K562 (cell line): Measurements from ENCODE around the gene LMO4. TPM values are rescaled to one million over a fixed set of nuclear protein-coding genes. Genes with fewer than 3 reads are reported as not detected.

Experiments used
- HNRNPUL1 ChIP-seq: fragments of 200-400 bp; formaldehyde crosslinking; IDR thresholded peaks from 2 replicates; pipeline ENCODE4 v1.6.1; 2017; ENCODE audit warnings: low read length
- MCM2 ChIP-seq: fragments of 450-650 bp; IDR thresholded peaks from 2 replicates; pipeline ENCODE4 v1.6.1; 2017; ENCODE audit warnings: low read depth, mild to moderate bottlenecking
- NEUROD1 ChIP-seq: fragments of 150-350 bp; IDR thresholded peaks from 2 replicates; pipeline ENCODE4 v1.6.1; 2014; ENCODE audit warnings: borderline replicate concordance, low read length, low read depth; ENCODE audit not compliant: partially characterized antibody
- NR2C2 ChIP-seq, 2 experiments: fragments of 200-800 bp in 1 of 2; sonication (Bioruptor generic) in 1 of 2; sonication (generic) in 1 of 2; formaldehyde crosslinking in 1 of 2; IDR thresholded peaks; 2 replicates each; pipeline versions ENCODE4 v1.6.1 to v1.8.0; 2016 to 2022; ENCODE audit warnings: mild to moderate bottlenecking in 1 of 2, missing compliant biosample characterization in 1 of 2, missing genetic modification characterization in 1 of 2, missing genetic modification reagents in 1 of 2
- SAP30 ChIP-seq: fragments of 200-600 bp; sonication (generic); IDR thresholded peaks from 2 replicates; pipeline ENCODE4 v1.6.1; 2012; ENCODE audit warnings: borderline replicate concordance, low read depth, mild to moderate bottlenecking, moderate library complexity, low read length, control low read depth, inconsistent platforms; ENCODE audit not compliant: insufficient read depth, poor library complexity, severe bottlenecking
- SMARCB1 ChIP-seq: IDR thresholded peaks from 2 replicates; pipeline ENCODE4 v1.6.1; 2011; ENCODE audit warnings: improper control_type of control experiment, low read depth; ENCODE audit not compliant: insufficient read length
- SPI1 ChIP-seq: IDR thresholded peaks from 2 replicates; pipeline ENCODE4 v1.6.1; 2011; ENCODE audit warnings: low read depth, low read length, control low read depth, borderline replicate concordance
- SREBF2 ChIP-seq: sonication (generic); formaldehyde crosslinking; IDR thresholded peaks from 2 replicates; pipeline ENCODE4 v1.4.0; 2020; ENCODE audit warnings: mild to moderate bottlenecking, missing genetic modification reagents
- TAF9B ChIP-seq: fragments of 450-650 bp; IDR thresholded peaks from 2 replicates; pipeline ENCODE4 v1.6.1; 2018; ENCODE audit warnings: mild to moderate bottlenecking; ENCODE audit not compliant: partially characterized antibody
- ZNF431 ChIP-seq: sonication (generic); formaldehyde crosslinking; IDR thresholded peaks from 2 replicates; pipeline ENCODE4 v1.8.0; 2022; ENCODE audit warnings: mild to moderate bottlenecking, missing genetic modification reagents
- polyA plus RNA-seq, 8 experiments: library from polyadenylated mRNA; depleted of rRNA in 4 of 8; stranded (reverse) in 5 of 8; unstranded in 3 of 8; fragments of >200 nt; fragmentation: Nextera tagmentation in 2 of 8; fragmentation: Illumina TruSeq in 1 of 8; extraction: Ambion mirVana in 2 of 8; extraction: Trizol in 1 of 8; gene quantifications; 2 replicates each; pipeline versions ENCODE4 v1.2.1 to v1.2.3, GENCODE V29; 2011 to 2014; ENCODE audit warnings: inconsistent platforms in 1 of 8, missing spikeins in 1 of 8
- total RNA-seq, 7 experiments: library from RNA; depleted of rRNA in 6 of 7; stranded (reverse); fragments of >200 nt in 6 of 7; fragmentation: Illumina TruSeq in 2 of 7; extraction: Trizol in 2 of 7; gene quantifications; 2 replicates each; pipeline versions ENCODE4 v1.2.1 to v1.2.3, GENCODE V29; 2011 to 2021; ENCODE audit warnings: low replicate concordance in 1 of 7
- TF ChIP-seq, protein P1 (sequence below): fragments of 450-650 bp; IDR thresholded peaks from 2 replicates; pipeline ENCODE4 v1.6.1; 2016; ENCODE audit warnings: low read depth
- TF ChIP-seq, protein P2 (sequence below): fragments of 150-350 bp; IDR thresholded peaks from 2 replicates; pipeline ENCODE4 v1.6.1; 2014; ENCODE audit warnings: low read depth, mild to moderate bottlenecking, low read length, borderline replicate concordance
- TF ChIP-seq, protein P3 (sequence below): fragments of 250-450 bp; sonication (Bioruptor Pico); IDR thresholded peaks from 2 replicates; pipeline ENCODE4 v1.4.0; 2020; ENCODE audit warnings: borderline replicate concordance

LMO4 gene
- total and polyA plus RNA-seq, 9 of the 15 experiments (the other 6 are each of a cell fraction or from before 2014, with no cell fraction given) = 3.1 to 35.3 (median 22.4) TPM

DNA sequence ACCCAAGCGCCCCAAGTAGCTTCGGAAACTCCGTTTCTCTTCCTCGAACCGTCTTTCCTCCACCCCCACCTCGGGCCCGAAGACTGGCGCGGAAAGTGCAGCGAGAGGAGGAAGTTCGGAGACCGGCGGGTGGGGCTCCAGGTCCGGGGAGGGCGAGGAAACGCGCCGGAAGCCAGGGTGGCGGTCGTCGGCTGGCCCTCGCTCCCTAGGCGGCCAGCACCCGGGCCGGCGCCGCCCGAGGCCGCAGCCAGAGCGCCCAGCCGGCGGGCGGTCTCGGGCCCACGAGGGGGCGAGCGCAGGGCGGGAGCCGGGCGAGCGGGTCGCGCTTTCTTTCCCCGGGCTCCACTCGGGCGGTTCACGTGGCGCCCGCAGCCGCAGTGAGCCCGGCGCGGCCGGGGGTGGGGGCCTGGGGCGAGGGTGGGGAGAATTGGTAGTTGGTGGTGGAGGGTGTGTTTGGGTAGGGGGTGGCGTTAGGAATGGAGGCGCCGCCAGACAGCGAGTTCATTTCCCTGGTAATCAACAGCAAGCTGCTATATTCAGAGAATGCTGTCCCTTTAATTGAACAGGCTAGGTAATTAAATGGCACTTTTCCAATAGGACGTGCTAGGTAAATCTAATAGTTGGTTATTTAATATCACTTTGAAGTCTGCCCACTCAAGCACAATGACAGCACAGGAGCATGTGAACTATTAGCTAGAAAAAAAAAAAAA lies 6.7 kb downstream of the LMO4 start (continued):
- no peak for TF ChIP-seq ZNF431 (CRISPR knock-in tag)
- TF ChIP-seq, protein P1, sequence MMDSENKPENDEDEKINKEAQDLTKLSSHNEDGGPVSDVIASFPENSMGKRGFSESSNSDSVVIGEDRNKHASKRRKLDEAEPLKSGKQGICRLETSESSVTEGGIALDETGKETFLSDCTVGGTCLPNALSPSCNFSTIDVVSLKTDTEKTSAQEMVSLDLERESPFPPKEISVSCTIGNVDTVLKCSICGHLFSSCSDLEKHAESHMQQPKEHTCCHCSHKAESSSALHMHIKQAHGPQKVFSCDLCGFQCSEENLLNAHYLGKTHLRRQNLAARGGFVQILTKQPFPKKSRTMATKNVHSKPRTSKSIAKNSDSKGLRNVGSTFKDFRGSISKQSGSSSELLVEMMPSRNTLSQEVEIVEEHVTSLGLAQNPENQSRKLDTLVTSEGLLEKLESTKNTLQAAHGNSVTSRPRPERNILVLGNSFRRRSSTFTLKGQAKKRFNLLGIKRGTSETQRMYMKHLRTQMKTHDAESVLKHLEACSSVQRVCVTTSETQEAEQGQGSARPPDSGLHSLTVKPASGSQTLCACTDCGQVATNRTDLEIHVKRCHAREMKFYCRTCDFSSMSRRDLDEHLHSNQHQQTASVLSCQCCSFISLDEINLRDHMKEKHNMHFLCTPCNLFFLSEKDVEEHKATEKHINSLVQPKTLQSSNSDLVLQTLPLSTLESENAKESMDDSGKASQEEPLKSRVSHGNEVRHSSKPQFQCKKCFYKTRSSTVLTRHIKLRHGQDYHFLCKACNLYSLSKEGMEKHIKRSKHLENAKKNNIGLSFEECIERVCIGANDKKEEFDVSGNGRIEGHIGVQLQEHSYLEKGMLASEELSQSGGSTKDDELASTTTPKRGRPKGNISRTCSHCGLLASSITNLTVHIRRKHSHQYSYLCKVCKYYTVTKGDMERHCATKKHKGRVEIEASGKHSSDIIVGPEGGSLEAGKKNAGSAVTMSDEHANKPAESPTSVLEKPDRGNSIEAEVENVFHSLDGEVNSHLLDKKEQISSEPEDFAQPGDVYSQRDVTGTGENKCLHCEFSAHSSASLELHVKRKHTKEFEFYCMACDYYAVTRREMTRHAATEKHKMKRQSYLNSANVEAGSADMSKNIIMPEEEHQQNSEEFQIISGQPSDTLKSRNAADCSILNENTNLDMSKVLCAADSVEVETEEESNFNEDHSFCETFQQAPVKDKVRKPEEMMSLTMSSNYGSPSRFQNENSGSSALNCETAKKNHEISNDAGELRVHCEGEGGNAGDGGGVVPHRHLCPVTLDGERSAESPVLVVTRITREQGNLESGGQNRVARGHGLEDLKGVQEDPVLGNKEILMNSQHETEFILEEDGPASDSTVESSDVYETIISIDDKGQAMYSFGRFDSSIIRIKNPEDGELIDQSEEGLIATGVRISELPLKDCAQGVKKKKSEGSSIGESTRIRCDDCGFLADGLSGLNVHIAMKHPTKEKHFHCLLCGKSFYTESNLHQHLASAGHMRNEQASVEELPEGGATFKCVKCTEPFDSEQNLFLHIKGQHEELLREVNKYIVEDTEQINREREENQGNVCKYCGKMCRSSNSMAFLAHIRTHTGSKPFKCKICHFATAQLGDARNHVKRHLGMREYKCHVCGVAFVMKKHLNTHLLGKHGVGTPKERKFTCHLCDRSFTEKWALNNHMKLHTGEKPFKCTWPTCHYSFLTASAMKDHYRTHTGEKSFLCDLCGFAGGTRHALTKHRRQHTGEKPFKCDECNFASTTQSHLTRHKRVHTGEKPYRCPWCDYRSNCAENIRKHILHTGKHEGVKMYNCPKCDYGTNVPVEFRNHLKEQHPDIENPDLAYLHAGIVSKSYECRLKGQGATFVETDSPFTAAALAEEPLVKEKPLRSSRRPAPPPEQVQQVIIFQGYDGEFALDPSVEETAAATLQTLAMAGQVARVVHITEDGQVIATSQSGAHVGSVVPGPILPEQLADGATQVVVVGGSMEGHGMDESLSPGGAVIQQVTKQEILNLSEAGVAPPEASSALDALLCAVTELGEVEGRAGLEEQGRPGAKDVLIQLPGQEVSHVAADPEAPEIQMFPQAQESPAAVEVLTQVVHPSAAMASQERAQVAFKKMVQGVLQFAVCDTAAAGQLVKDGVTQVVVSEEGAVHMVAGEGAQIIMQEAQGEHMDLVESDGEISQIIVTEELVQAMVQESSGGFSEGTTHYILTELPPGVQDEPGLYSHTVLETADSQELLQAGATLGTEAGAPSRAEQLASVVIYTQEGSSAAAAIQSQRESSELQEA = no peak
- TF ChIP-seq, protein P2, sequence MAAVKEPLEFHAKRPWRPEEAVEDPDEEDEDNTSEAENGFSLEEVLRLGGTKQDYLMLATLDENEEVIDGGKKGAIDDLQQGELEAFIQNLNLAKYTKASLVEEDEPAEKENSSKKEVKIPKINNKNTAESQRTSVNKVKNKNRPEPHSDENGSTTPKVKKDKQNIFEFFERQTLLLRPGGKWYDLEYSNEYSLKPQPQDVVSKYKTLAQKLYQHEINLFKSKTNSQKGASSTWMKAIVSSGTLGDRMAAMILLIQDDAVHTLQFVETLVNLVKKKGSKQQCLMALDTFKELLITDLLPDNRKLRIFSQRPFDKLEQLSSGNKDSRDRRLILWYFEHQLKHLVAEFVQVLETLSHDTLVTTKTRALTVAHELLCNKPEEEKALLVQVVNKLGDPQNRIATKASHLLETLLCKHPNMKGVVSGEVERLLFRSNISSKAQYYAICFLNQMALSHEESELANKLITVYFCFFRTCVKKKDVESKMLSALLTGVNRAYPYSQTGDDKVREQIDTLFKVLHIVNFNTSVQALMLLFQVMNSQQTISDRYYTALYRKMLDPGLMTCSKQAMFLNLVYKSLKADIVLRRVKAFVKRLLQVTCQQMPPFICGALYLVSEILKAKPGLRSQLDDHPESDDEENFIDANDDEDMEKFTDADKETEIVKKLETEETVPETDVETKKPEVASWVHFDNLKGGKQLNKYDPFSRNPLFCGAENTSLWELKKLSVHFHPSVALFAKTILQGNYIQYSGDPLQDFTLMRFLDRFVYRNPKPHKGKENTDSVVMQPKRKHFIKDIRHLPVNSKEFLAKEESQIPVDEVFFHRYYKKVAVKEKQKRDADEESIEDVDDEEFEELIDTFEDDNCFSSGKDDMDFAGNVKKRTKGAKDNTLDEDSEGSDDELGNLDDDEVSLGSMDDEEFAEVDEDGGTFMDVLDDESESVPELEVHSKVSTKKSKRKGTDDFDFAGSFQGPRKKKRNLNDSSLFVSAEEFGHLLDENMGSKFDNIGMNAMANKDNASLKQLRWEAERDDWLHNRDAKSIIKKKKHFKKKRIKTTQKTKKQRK = no peak
- no peak for TF ChIP-seq SREBF2
- no peak for TF ChIP-seq HNRNPUL1
- no peak for TF ChIP-seq TAF9B
- TF ChIP-seq MCM2 = no peak
- peak; percentile 8 for TF ChIP-seq NEUROD1
- TF ChIP-seq SPI1 = no peak
- peak; percentile 19 for TF ChIP-seq SAP30
- no peak for TF ChIP-seq SMARCB1
- no peak for TF ChIP-seq NR2C2 (CRISPR knock-in tag; IDR thresholded peaks at IDR 0.05)
- TF ChIP-seq NR2C2 (tag; IDR thresholded peaks at IDR 0.05) = no peak
- TF ChIP-seq, protein P3, sequence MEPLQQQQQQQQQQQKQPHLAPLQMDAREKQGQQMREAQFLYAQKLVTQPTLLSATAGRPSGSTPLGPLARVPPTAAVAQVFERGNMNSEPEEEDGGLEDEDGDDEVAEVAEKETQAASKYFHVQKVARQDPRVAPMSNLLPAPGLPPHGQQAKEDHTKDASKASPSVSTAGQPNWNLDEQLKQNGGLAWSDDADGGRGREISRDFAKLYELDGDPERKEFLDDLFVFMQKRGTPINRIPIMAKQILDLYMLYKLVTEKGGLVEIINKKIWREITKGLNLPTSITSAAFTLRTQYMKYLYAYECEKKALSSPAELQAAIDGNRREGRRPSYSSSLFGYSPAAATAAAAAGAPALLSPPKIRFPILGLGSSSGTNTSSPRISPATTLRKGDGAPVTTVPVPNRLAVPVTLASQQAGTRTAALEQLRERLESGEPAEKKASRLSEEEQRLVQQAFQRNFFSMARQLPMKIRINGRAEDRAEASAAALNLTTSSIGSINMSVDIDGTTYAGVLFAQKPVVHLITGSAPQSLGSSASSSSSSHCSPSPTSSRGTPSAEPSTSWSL (CRISPR knock-in tag) = no peak
